Choroid plexus epithelial cell (primary cell): ENCODE results near the gene PELO.
"Not testable (repeated sequence)": the region's sequence is repeated elsewhere in the genome, so short reads cannot be mapped to it uniquely, and the experiment has no call there.

ENCODE experiments used
- DNase-seq: peaks from one replicate; pipeline ENCODE4 v3.0.0-alpha.2; 2010; ENCODE audit warnings: low read depth
- H3K4me3 ChIP-seq: 2 replicates; pipeline ENCODE4 v1.5.1; 2011; ENCODE audit warnings: low read depth, mild to moderate bottlenecking, control low read depth, low read length, moderate library complexity
- TF ChIP-seq, protein P1 (sequence below): conservative IDR thresholded peaks from 2 replicates; pipeline ENCODE4 v1.5.1; 2011; ENCODE audit warnings: low read depth, mild to moderate bottlenecking, control low read depth, inconsistent platforms, low read length, moderate library complexity

PELO gene, protein sequence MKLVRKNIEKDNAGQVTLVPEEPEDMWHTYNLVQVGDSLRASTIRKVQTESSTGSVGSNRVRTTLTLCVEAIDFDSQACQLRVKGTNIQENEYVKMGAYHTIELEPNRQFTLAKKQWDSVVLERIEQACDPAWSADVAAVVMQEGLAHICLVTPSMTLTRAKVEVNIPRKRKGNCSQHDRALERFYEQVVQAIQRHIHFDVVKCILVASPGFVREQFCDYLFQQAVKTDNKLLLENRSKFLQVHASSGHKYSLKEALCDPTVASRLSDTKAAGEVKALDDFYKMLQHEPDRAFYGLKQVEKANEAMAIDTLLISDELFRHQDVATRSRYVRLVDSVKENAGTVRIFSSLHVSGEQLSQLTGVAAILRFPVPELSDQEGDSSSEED

DNA sequence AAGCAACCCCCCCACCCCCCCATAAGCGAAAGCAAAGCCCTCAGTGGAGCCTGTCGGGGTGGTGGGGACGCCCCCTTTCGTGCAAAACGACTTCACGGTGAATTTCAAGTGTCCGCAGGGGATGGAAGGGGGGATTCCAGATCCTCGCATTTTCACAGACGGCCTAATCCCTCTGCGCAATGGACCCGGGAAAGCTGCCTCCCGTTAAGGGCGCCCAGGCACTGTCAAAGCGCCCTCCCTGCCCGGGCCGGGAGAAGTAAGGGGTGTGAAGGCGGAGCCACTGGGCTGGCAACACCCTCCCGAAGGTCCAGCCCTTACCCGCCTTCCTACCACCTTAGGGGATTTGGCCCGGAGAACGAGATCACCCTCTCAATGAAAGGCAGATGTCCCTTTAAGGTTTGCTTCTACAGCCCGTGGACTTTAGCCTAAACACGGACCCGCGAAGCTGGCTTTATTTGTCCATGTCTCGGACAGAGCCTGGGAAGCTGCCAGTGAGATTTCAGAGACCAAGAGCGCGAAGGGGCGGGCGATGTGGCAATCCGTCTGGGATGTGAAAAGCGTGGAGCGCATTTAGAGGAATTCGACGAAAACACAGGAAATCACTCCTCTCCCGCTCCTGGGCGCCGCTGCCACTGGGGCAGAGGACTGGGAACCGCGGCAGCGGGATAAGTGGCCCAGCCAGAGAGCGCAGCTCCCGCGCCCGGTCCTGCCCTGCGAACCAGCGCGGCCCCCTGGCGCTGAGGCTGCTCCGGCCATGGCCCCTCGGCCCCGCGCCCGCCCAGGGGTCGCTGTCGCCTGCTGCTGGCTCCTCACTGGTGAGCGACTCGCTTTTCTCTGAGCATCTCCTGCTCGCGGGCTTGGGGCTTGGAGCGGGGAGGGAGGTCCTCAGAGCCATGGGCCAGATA, at the start of gene PELO, which contains the start of gene ITGA1:
Gene PELO, plus strand, starts transcription at position 317 of the 905 bp plus-strand sequence. CDS start 12,479 bp downstream, outside the sequence.
Gene ITGA1, plus strand, starts transcription at position 317 of the 905 bp plus-strand sequence. Its CDS starts 438 bp downstream, at position 755.
- TF ChIP-seq, protein P1, sequence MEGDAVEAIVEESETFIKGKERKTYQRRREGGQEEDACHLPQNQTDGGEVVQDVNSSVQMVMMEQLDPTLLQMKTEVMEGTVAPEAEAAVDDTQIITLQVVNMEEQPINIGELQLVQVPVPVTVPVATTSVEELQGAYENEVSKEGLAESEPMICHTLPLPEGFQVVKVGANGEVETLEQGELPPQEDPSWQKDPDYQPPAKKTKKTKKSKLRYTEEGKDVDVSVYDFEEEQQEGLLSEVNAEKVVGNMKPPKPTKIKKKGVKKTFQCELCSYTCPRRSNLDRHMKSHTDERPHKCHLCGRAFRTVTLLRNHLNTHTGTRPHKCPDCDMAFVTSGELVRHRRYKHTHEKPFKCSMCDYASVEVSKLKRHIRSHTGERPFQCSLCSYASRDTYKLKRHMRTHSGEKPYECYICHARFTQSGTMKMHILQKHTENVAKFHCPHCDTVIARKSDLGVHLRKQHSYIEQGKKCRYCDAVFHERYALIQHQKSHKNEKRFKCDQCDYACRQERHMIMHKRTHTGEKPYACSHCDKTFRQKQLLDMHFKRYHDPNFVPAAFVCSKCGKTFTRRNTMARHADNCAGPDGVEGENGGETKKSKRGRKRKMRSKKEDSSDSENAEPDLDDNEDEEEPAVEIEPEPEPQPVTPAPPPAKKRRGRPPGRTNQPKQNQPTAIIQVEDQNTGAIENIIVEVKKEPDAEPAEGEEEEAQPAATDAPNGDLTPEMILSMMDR: peak; percentile 34
- H3K4me3 ChIP-seq: peak within 1 kb of the TSS; percentile 78
- peak; percentile 82 for DNase-seq

DNA sequence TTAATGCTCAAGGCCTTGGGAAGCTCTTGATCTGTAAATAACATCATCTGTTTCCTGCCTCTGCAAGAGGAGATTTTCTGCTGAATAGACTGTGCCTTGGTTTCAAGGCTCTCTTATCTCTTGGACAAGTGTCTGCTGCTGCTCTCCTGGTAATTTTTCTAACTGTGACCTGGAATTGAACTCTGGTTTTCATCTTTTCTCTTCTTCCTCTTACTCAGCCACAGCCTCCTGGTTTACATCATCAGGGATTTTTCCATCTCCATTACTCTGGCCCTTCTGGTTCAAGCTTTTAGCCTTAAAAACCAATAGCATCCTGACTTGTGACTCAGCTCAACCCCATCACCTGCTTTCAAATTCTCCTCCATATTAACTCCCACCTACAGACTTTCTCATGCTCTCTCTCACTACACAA, 49.6 kb upstream of the PELO start:
- peak; percentile 78 for DNase-seq
- no peak overlapping the region for H3K4me3 ChIP-seq
- TF ChIP-seq, protein P1: no peak

DNA sequence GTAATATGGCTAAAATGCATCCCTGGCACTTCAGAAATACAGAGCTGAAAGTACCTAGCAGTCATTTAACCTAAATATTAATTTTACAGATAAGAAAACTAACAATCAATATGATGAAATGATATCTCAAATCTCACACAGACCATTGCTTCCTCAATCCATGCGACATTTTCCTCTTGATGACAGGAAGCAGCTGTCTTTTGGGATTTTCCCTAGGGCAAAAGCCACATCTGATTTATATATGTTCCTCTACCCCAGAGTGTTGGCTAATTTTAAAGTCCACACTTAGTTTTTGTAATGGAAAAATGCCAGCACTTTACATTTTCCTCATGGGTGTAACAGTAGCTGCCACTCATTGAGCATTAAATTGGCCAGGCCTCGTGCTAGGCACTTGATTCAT, 47.7 kb upstream of the PELO start:
- no peak for DNase-seq
- TF ChIP-seq, protein P1: no peak

DNA sequence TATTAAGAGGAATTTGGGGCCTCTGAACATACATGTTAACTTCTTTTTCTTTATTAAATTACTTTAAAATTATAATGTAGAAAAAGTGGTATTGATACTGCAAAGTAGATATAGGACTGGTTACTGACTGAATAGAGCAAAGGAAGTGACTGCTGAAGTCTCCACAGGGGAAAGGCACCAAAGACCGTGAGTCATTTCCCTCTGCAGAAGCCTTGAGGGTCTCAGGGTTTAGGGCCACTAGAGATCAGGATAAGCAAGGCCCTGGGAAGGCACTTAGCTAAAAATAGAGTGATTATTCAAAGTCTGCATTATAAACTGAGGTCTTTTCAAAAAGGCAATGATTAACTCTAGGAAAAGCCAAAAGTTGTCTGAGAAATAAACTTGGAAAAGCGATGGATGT, 44.7 kb upstream of the PELO start:
- H3K4me3 ChIP-seq: no peak overlapping the region
- peak; percentile 40 for DNase-seq
- TF ChIP-seq, protein P1: no peak

More for the DNA sequence above, 47.7 kb upstream of the PELO start:
- no peak overlapping the region for H3K4me3 ChIP-seq

DNA sequence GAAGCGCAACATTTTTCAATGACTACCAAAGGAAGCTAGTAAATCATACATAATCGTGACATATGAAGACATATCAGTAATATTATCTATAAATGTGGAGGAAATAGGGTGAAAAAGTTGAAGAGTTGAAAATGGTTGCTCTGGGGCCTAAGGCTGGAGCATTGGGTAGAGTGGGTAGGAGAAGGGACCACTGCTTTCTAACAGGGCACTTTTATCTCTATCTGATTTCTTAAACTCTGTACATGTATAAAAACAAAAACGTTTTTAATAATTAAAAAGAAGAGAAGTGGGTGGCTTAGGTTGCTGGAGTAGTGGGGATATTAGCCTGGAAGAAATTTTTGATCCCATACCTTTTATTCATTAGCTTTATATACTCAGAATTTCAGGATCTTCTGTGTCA, 44.2 kb upstream of the PELO start:
- H3K4me3 ChIP-seq: no peak overlapping the region
- TF ChIP-seq, protein P1: no peak
- DNase-seq: no peak

DNA sequence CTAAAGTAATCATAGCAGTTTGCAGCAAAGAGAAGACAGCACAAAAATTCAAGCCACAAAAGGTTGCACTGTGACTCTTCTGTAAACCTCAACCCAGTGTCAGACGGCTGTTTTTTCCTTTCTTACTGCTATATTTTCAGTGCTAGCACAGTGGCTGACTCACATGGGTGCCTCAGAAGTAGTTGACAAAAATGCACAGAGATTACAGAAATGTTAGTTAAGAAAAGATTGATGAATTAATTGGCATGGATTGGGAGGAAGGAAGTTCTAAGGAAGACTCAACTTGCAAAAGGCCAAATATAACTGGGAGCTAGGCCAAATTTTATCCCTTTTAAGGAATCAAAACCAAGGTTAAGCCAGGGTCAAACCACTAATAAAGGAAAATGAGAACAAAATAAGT, 43.7 kb upstream of the PELO start:
- DNase-seq: peak; percentile 90
- TF ChIP-seq, protein P1: no peak
- no peak overlapping the region for H3K4me3 ChIP-seq

DNA sequence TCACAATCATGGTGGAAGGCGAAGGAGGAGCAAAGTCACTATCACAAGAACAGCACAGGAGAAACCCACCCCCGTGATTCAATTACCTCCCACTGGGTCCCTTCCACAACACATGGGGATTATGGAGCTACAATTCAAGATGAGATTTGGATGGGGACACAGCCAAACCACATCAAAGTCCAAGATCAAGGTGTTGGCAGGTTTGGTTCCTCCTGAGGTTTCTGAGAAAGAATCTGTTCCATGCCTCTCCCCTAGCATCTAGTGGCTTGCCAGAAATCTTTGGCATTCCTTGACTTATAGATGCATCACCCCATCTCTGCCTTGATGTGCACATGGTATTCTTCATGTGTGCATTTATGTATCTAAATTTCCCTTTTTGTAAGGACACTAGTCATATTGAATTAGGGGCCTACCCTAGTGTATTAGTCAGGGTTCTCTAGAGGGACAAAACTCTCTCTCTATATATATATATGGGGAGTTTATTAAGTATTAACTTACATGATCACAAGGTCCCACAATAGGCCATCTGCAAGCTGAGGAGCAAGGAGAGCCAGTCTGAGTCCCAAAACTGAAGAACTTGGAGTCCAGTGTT, 42.8 kb upstream of the PELO start:
- peak; percentile 57 for DNase-seq
- H3K4me3 ChIP-seq: not testable (repeated sequence)
